Measurements from ENCODE around the gene CKAP4.

DNA sequence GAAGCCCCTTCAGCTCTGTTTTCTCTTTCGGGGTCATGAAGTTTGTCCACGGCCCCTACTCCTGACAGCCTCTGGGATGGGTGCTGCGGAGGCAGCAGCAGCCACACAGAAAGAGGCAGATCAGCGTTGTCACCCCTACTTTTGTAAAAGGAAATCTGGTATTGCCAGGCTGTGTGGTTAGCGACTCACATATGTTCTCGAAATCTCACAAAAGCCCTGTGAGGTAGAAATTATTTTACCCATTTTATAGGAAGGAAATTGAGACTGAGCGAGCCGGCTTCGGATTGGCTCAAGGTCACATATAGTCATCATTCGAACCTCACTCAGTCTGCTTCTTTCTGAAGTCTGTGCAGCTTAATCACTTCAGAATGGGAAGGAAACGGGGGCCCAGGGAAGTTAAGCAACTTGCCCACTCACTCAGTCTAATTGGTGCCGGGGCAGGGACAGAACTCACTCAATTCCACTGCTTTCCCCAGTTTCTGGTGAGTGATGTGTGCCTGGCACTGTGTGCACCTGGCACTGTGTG is 1.1 kb upstream of the CKAP4 start:
- TF ChIP-seq, protein P1, sequence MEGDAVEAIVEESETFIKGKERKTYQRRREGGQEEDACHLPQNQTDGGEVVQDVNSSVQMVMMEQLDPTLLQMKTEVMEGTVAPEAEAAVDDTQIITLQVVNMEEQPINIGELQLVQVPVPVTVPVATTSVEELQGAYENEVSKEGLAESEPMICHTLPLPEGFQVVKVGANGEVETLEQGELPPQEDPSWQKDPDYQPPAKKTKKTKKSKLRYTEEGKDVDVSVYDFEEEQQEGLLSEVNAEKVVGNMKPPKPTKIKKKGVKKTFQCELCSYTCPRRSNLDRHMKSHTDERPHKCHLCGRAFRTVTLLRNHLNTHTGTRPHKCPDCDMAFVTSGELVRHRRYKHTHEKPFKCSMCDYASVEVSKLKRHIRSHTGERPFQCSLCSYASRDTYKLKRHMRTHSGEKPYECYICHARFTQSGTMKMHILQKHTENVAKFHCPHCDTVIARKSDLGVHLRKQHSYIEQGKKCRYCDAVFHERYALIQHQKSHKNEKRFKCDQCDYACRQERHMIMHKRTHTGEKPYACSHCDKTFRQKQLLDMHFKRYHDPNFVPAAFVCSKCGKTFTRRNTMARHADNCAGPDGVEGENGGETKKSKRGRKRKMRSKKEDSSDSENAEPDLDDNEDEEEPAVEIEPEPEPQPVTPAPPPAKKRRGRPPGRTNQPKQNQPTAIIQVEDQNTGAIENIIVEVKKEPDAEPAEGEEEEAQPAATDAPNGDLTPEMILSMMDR (IDR thresholded peaks at IDR 0.05), result no peak
- no peak for TF ChIP-seq ZFX (IDR thresholded peaks at IDR 0.05; ENCODE audit: borderline replicate concordance)

Data from 22Rv1 (cell line).